Measurements from ENCODE around the gene BMS1. TPM values are rescaled to one million over a fixed set of nuclear protein-coding genes. Genes with fewer than 3 reads are reported as not detected.

The BMS1 gene, protein sequence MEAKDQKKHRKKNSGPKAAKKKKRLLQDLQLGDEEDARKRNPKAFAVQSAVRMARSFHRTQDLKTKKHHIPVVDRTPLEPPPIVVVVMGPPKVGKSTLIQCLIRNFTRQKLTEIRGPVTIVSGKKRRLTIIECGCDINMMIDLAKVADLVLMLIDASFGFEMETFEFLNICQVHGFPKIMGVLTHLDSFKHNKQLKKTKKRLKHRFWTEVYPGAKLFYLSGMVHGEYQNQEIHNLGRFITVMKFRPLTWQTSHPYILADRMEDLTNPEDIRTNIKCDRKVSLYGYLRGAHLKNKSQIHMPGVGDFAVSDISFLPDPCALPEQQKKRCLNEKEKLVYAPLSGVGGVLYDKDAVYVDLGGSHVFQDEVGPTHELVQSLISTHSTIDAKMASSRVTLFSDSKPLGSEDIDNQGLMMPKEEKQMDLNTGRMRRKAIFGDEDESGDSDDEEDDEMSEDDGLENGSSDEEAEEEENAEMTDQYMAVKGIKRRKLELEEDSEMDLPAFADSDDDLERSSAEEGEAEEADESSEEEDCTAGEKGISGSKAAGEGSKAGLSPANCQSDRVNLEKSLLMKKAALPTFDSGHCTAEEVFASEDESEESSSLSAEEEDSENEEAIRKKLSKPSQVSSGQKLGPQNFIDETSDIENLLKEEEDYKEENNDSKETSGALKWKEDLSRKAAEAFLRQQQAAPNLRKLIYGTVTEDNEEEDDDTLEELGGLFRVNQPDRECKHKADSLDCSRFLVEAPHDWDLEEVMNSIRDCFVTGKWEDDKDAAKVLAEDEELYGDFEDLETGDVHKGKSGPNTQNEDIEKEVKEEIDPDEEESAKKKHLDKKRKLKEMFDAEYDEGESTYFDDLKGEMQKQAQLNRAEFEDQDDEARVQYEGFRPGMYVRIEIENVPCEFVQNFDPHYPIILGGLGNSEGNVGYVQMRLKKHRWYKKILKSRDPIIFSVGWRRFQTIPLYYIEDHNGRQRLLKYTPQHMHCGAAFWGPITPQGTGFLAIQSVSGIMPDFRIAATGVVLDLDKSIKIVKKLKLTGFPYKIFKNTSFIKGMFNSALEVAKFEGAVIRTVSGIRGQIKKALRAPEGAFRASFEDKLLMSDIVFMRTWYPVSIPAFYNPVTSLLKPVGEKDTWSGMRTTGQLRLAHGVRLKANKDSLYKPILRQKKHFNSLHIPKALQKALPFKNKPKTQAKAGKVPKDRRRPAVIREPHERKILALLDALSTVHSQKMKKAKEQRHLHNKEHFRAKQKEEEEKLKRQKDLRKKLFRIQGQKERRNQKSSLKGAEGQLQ
- total RNA-seq = 10 to 100 TPM in 8 of 9 donors, 1 to 10 TPM in 1; 9.1 to 25.0 (median 12.8) TPM
- 10 to 100 TPM in 1 of 3 donors, 1 to 10 TPM in 2; 8.6 to 27.8 (median 9.7) TPM for polyA plus RNA-seq
- long read RNA-seq, donor 1, full-length matches to known transcripts = 1 of 1 reads
- long read RNA-seq, donor 1, partial matches to known transcripts = 0 of 1 reads
- long read RNA-seq, donor 1, other reads (novel, unspliced or antisense) = 0 of 1 reads
- long read RNA-seq, donor 2, full-length matches to known transcripts = 3 of 3 reads
- long read RNA-seq, donor 2, partial matches to known transcripts = 0 of 3 reads
- long read RNA-seq, donor 2, other reads (novel, unspliced or antisense) = 0 of 3 reads
- long read RNA-seq, donor 3, full-length matches to known transcripts = 2 of 17 reads
- long read RNA-seq, donor 3, partial matches to known transcripts = 15 of 17 reads
- long read RNA-seq, donor 3, other reads (novel, unspliced or antisense) = 0 of 17 reads
- long read RNA-seq, donor 4, full-length matches to known transcripts = 1 of 23 reads
- long read RNA-seq, donor 4, partial matches to known transcripts = 20 of 23 reads
- long read RNA-seq, donor 4, other reads (novel, unspliced or antisense) = 2 of 23 reads
- long read RNA-seq, donor 5, full-length matches to known transcripts = 40 of 51 reads
- long read RNA-seq, donor 5, partial matches to known transcripts = 7 of 51 reads
- long read RNA-seq, donor 5, other reads (novel, unspliced or antisense) = 4 of 51 reads
- long read RNA-seq, donor 6, full-length matches to known transcripts = 2 of 15 reads
- long read RNA-seq, donor 6, partial matches to known transcripts = 9 of 15 reads
- long read RNA-seq, donor 6, other reads (novel, unspliced or antisense) = 4 of 15 reads
- long read RNA-seq, donor 7, partial matches to known transcripts = 13 of 13 reads
- long read RNA-seq, donor 7, other reads (novel, unspliced or antisense) = 0 of 13 reads
- long read RNA-seq, donor 8, full-length matches to known transcripts = 1 of 24 reads
- long read RNA-seq, donor 8, partial matches to known transcripts = 23 of 24 reads
- long read RNA-seq, donor 8, other reads (novel, unspliced or antisense) = 0 of 24 reads
- long read RNA-seq, donor 9, full-length matches to known transcripts = 2 of 2 reads
- long read RNA-seq, donor 9, partial matches to known transcripts = 0 of 2 reads
- long read RNA-seq, donor 9, other reads (novel, unspliced or antisense) = 0 of 2 reads
- long read RNA-seq, donor 10, full-length matches to known transcripts = 1 of 1 reads
- long read RNA-seq, donor 10, partial matches to known transcripts = 0 of 1 reads
- long read RNA-seq, donor 10, other reads (novel, unspliced or antisense) = 0 of 1 reads

- intact Hi-C loops (cut with DNase I) = loop anchor here in 1 of 2 donors (10.0 kb wide), 1 partner anchor 228 kb away; no protein-coding TSS in a partner anchor
- peaks cover 0 to 33% of the 10 kb centered on the region in 2 donors for H3K36me3 ChIP-seq (replicated peaks in 1 of 2)
- H3K27ac ChIP-seq = peak within 1 kb of the TSS; percentile 87 to 97 (median 90)
- 0 to 1% (median 0%) methylated on average over 23 to 60 of the region's 60 CpGs for WGBS, 4 donors
- peak; percentile 70 to 72 for TF ChIP-seq POLR2A (IDR thresholded peaks at IDR 0.05)
- TF ChIP-seq, protein P1, sequence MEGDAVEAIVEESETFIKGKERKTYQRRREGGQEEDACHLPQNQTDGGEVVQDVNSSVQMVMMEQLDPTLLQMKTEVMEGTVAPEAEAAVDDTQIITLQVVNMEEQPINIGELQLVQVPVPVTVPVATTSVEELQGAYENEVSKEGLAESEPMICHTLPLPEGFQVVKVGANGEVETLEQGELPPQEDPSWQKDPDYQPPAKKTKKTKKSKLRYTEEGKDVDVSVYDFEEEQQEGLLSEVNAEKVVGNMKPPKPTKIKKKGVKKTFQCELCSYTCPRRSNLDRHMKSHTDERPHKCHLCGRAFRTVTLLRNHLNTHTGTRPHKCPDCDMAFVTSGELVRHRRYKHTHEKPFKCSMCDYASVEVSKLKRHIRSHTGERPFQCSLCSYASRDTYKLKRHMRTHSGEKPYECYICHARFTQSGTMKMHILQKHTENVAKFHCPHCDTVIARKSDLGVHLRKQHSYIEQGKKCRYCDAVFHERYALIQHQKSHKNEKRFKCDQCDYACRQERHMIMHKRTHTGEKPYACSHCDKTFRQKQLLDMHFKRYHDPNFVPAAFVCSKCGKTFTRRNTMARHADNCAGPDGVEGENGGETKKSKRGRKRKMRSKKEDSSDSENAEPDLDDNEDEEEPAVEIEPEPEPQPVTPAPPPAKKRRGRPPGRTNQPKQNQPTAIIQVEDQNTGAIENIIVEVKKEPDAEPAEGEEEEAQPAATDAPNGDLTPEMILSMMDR (IDR thresholded peaks at IDR 0.05) = peak in 1 of 6 experiments; percentile 13
- H3K4me3 ChIP-seq = peak within 1 kb of the TSS in 3 of 4 donors; percentile 72 to 88 (median 85)
- no peaks in the 10 kb centered on the region for H3K27me3 ChIP-seq
- peaks cover 5 to 11% of the 10 kb centered on the region in 2 donors for H3K4me1 ChIP-seq (replicated peaks in 1 of 2)
- no peaks in the 10 kb centered on the region for H3K9me3 ChIP-seq (replicated peaks in 1 of 3)
- DNase-seq = peak; percentile 89 to 95 (median 93)
Observed at GRCh38 chr10:42782446-42783180, at the start of gene BMS1. TSS of gene BMS1 (plus strand) at chr10:42782795. CDS start at chr10:42784395, 1,600 bp downstream.

DNA sequence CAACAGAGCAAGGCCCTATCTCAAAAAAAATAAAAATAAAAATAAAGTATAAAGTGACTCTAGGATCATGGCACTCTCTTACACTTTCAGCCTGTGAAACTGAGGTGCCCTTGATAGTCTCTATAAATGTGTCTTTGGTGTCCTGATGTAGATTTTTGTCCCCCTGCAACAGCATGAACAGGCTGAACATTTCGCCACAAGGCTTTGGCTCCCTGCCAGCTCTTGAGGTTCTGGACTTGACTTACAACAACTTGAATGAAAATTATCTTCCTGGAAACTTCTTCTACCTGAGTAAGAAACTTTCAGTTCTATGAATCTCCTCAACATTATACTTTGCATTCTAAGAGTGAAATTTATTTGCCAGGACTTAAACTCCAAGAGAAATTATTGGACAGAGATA, 48.1 kb upstream of the BMS1 start:
- Histone ChIP-seq H3K4me1 (replicated peaks in 1 of 2) (no peaks in the 10 kb centered on the region), H3K36me3 (replicated peaks in 1 of 2) (no peaks in the 10 kb centered on the region), H3K27ac (no peak overlapping the region), H3K9me3 (replicated peaks in 1 of 3) (no peaks in the 10 kb centered on the region), H3K27me3 (no peaks in the 10 kb centered on the region), H3K4me3 (no peak overlapping the region)
- TF ChIP-seq, protein P1 (IDR thresholded peaks at IDR 0.05) = no peak
- no peak for TF ChIP-seq POLR2A (IDR thresholded peaks at IDR 0.05)
- WGBS, 4 donors = 17 to 27% (median 20%) methylated on average over 1 of the region's 1 CpG
- intact Hi-C loops (cut with DNase I) = no loop called here
- peak in 3 of 7 donors; percentile 21 to 33 (median 33) for DNase-seq

Measured in adrenal gland (tissue), 19 donors.